Uterus (tissue), 2 donors: ENCODE measurements around the gene ARHGEF17.

ENCODE experiments used
- POLR2A ChIP-seq, 2 donors: fragments of 450-650 bp; IDR thresholded peaks; one replicate each; pipeline ENCODE4 v1.6.1; 2016; ENCODE audit warnings: antibody characterized with exemption in 2 of 2, mild to moderate bottlenecking in 1 of 2, moderate library complexity in 1 of 2
- TF ChIP-seq, protein P1 (sequence below), 4 experiments: fragments of 200-600 bp in 2 of 4; fragments of 450-650 bp in 2 of 4; sonication (generic) in 2 of 4; IDR thresholded peaks; one replicate each; pipeline ENCODE4 v1.5.1; 2016 to 2019; ENCODE audit warnings: antibody characterized with exemption in 4 of 4, mild to moderate bottlenecking in 2 of 4, moderate library complexity in 1 of 4

DNA sequence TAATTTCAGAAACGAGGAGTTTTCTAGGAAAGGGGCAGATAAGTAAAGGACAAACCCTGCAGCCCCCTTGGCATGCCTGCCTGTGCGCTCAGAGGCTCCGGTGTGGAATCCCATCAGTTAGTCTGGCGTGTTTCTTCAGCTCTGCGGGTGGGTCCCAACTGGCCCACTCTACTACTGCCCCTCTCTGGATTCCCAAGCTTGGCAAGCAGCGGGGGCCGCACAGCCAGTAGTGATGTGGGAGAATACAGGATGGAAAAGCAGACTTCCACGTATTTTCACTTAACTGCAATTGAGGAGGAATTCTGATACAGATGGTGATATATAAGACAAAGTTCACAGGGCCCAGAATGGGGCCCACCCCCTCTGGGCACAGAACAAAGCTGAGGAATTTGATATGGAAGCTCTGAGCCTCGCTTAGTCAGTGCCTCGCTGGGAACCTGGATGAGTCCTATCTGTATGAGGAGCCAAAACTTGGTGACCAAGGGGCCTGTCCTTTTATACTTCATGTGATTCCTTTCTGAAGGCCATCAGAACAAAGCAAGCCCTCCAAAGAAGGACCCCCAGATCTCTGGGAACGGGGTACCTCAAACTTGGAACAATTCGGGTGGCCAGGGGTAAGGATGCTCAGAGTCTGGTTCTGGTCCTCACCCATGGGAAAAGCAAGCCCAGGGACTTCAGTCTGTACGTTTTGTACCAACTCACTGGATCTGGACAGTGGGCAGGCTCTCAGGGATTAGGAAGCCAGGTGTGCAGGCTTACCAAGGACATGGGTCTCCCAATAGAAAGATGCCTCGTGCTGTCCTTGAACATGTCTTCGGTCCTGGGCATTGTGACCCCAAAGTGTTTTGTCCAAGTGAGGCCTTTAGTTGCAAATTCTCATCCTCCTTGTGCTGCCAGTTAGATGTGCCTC, 94.1 kb downstream of the ARHGEF17 start:
- TF ChIP-seq, protein P1, sequence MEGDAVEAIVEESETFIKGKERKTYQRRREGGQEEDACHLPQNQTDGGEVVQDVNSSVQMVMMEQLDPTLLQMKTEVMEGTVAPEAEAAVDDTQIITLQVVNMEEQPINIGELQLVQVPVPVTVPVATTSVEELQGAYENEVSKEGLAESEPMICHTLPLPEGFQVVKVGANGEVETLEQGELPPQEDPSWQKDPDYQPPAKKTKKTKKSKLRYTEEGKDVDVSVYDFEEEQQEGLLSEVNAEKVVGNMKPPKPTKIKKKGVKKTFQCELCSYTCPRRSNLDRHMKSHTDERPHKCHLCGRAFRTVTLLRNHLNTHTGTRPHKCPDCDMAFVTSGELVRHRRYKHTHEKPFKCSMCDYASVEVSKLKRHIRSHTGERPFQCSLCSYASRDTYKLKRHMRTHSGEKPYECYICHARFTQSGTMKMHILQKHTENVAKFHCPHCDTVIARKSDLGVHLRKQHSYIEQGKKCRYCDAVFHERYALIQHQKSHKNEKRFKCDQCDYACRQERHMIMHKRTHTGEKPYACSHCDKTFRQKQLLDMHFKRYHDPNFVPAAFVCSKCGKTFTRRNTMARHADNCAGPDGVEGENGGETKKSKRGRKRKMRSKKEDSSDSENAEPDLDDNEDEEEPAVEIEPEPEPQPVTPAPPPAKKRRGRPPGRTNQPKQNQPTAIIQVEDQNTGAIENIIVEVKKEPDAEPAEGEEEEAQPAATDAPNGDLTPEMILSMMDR (IDR thresholded peaks at IDR 0.05), result no peak
- no peak for TF ChIP-seq POLR2A (IDR thresholded peaks at IDR 0.05)
